DND-41 (cell line): ENCODE measurements around the gene TESK1.

Experiments
- ATAC-seq: fragments of 200-7000 bp; cut with Tn5 transposase; 3 replicates; pipeline ENCODE4 v1.9.1; 2021; ENCODE audit warnings: low read depth; ENCODE audit not compliant: insufficient read depth
- DNase-seq: peaks from one replicate; pipeline ENCODE4 v3.0.0-alpha.2; 2020
- H2AFZ ChIP-seq: 2 replicates; pipeline ENCODE4 v1.6.0; 2012; ENCODE audit warnings: low read depth, low read length
- H3K27ac ChIP-seq: 2 replicates; pipeline ENCODE4 v1.5.1; 2012; ENCODE audit warnings: low read length, inconsistent platforms
- H3K27me3 ChIP-seq: fragments of 200-600 bp; sonication (generic); 2 replicates; pipeline ENCODE4 v1.6.0; 2012; ENCODE audit warnings: low read length, mild to moderate bottlenecking, inconsistent platforms; ENCODE audit not compliant: insufficient read depth, poor library complexity
- H3K36me3 ChIP-seq: 2 replicates; pipeline ENCODE4 v1.5.1; 2012; ENCODE audit warnings: low read length, inconsistent platforms; ENCODE audit not compliant: insufficient read depth
- H3K4me1 ChIP-seq: 2 replicates; pipeline ENCODE4 v1.5.1; 2012; ENCODE audit warnings: mild to moderate bottlenecking, low read length; ENCODE audit not compliant: insufficient read depth
- H3K4me2 ChIP-seq: 2 replicates; pipeline ENCODE4 v1.6.0; 2012; ENCODE audit warnings: mild to moderate bottlenecking, moderate library complexity, low read length, inconsistent platforms; ENCODE audit not compliant: insufficient read depth
- H3K4me3 ChIP-seq, 2 experiments: fragments of 200-600 bp in 1 of 2; shearing (Covaris generic) in 1 of 2; 2 replicates each; pipeline ENCODE4 v1.5.1; 2012 to 2016; ENCODE audit warnings: inconsistent platforms in 2 of 2, low read length in 2 of 2, mild to moderate bottlenecking in 2 of 2, low read depth in 1 of 2, moderate library complexity in 1 of 2
- H3K79me2 ChIP-seq: 2 replicates; pipeline ENCODE4 v1.6.0; 2012; ENCODE audit warnings: low read length, inconsistent platforms; ENCODE audit not compliant: insufficient read depth
- H3K9ac ChIP-seq: 2 replicates; pipeline ENCODE4 v1.6.0; 2012; ENCODE audit warnings: low read depth, mild to moderate bottlenecking, inconsistent platforms, low read length, moderate library complexity
- H3K9me3 ChIP-seq: 2 replicates; pipeline ENCODE4 v1.5.1; 2012; ENCODE audit warnings: low read length, moderate library complexity, mild to moderate bottlenecking, inconsistent platforms; ENCODE audit not compliant: insufficient read depth, severe bottlenecking
- H4K20me1 ChIP-seq: 2 replicates; pipeline ENCODE4 v1.6.0; 2012; ENCODE audit warnings: low read length; ENCODE audit not compliant: insufficient read depth
- EZH2 ChIP-seq: IDR thresholded peaks from 3 replicates; pipeline ENCODE4 v1.6.1; 2012; ENCODE audit warnings: borderline replicate concordance, low read depth, mild to moderate bottlenecking, moderate library complexity, low read length, inconsistent platforms; ENCODE audit not compliant: severe bottlenecking
- TF ChIP-seq, protein P1 (sequence below): IDR thresholded peaks from 2 replicates; pipeline ENCODE4 v1.5.1; 2012; ENCODE audit warnings: borderline replicate concordance, low read length, moderate library complexity, mild to moderate bottlenecking; ENCODE audit not compliant: poor library complexity, severe bottlenecking; ENCODE audit errors: extremely low read depth

Gene TESK1

DNA sequence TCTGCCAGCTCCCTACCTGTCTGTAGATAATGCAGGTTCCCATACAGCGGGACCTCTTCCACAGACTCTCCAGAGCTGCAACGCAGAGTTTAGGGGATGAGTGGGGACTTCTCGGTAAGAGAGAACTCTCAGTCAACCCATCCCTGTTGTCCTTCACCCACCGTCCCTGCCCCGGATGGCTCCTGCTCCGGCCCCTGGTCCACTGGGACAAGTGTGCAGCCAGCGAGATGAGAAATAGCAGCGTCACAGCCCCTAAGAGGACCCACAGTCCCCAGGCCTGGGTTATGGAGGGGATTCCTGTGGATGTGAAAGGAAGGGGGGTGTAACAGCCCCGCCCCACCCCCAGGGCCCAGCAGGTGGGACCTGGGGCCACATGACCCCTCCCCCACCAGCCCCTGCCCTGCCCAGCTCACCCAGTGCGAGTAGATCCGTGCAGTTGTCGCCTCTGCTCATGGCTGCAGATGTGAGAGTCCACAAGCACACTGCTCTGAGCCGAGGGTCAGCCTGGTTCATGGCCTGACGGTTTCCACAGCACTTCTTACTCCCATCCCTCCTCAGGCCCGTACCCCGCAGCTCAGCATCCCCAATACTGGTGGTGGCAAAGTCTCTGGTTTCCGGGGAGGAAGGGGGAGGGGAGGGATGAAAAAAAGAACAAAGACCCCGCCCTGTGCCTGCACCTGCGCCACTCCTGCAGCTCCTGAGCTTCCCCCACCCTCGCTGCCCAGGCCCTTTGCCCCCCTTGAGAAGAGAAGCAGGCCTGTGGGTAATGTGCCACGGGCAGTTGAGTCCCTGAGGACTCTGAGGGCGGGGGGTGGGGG, 45.5 kb downstream of the TESK1 start, which contains the start of gene SIT1:
Gene SIT1 (minus strand): TSS at position 591 of the 818 bp plus-strand sequence. CDS start 78 bp downstream, at position 513.
- peak within 1 kb of the TSS; percentile 49 to 76 for H3K4me3 ChIP-seq
- peaks cover 60% of the 10 kb centered on the region for H3K4me1 ChIP-seq
- H3K9me3 ChIP-seq = no peaks in the 10 kb centered on the region
- DNase-seq (peak; percentile 78), ATAC-seq (peak; percentile 11; the same call in 2 of the 3 replicates)
- peak within 1 kb of the TSS; percentile 95 for H3K9ac ChIP-seq
- peak within 1 kb of the TSS; percentile 79 for H3K4me2 ChIP-seq
- H4K20me1 ChIP-seq = no peaks in the 10 kb centered on the region
- H3K79me2 ChIP-seq = peaks cover 32% of the 10 kb centered on the region
- no peaks in the 10 kb centered on the region for H3K27me3 ChIP-seq
- no peak for TF ChIP-seq EZH2
- TF ChIP-seq, protein P1, sequence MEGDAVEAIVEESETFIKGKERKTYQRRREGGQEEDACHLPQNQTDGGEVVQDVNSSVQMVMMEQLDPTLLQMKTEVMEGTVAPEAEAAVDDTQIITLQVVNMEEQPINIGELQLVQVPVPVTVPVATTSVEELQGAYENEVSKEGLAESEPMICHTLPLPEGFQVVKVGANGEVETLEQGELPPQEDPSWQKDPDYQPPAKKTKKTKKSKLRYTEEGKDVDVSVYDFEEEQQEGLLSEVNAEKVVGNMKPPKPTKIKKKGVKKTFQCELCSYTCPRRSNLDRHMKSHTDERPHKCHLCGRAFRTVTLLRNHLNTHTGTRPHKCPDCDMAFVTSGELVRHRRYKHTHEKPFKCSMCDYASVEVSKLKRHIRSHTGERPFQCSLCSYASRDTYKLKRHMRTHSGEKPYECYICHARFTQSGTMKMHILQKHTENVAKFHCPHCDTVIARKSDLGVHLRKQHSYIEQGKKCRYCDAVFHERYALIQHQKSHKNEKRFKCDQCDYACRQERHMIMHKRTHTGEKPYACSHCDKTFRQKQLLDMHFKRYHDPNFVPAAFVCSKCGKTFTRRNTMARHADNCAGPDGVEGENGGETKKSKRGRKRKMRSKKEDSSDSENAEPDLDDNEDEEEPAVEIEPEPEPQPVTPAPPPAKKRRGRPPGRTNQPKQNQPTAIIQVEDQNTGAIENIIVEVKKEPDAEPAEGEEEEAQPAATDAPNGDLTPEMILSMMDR = no peak
- H3K36me3 ChIP-seq = peaks cover 19% of the 10 kb centered on the region; the same call in 1 of the 2 replicates
- peak within 1 kb of the TSS; percentile 100 for H3K27ac ChIP-seq
- peak within 1 kb of the TSS; percentile 60 for H2AFZ ChIP-seq

DNA sequence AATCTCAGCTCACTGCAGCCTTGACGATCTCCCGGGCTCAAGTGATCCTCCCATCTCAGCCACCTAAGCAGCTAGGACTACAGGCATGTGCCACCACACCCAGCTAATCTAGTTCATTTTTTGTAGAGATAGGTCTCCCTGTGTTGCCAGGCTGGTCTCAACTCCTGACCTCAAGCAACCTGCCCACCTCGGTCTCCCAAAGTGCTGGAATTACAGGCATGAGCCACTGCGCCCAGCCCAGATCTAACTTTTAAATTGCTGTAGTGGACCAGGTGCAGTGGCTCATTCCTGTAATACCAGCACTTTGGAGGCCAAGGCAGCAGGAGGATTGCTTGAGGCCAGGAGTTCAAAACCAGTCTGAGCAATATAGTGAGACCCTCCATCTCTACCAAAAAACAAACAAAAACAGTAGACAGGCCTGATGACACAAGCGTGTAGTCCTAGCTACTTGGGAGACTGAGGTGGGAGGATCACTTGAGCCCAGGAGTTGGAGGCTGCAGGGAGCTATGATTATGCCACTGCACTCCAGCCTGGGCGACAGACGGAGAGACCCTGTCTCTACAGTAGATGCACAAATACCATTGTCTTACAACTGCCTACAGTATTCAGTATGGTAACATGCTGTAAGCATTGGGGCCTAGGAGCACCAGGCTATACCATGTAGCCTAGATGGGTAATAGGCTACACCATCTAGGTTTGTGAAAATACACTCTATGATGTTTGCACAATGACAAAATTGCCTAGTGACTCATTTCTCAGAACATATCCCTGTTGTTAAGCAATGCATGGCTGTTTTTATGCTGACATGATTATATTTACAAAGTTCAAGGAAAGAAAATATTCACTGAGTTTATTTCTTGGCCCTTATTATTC, 47.1 kb downstream of the TESK1 start:
- DNase-seq = no peak
- Histone ChIP-seq H3K4me2 (no peak overlapping the region), H3K4me3 (no peak overlapping the region)

DNA sequence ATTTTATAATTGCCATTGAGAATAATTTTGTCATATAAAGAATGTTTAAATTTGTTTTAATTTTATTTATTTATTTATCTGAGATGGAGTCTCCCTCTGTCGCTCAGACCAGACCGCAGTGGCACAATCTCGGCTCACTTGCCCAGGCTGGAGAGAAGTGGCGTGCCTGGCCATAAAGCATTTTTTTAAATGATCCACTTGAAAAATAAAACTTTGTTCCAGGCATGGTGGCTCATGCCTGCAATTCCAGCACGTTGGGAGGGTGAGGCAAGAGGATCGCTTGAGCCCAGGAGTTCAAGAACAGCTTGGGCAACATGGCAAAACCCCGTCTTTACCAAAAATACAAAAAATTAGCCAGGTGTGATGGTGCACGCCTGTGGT, 47.8 kb downstream of the TESK1 start:
- Histone ChIP-seq H4K20me1 (no peaks in the 10 kb centered on the region), H3K27ac (no peak overlapping the region), H2AFZ (no peak overlapping the region), H3K9ac (no peak overlapping the region), H3K4me1 (peaks cover 60% of the 10 kb centered on the region), H3K36me3 (peaks cover 19% of the 10 kb centered on the region; the same call in 1 of the 2 replicates), H3K79me2 (peaks cover 30% of the 10 kb centered on the region), H3K4me2 (no peak overlapping the region), H3K27me3 (no peaks in the 10 kb centered on the region), H3K9me3 (no peaks in the 10 kb centered on the region), H3K4me3 (no peak overlapping the region)
- no peak for DNase-seq
- ATAC-seq = no peak
- TF ChIP-seq, protein P1 = no peak
- no peak for TF ChIP-seq EZH2

More for the DNA sequence above, 47.1 kb downstream of the TESK1 start:
- Histone ChIP-seq H4K20me1 (no peaks in the 10 kb centered on the region), H3K79me2 (peaks cover 30% of the 10 kb centered on the region), H3K9me3 (no peaks in the 10 kb centered on the region), H3K4me1 (peaks cover 60% of the 10 kb centered on the region), H3K9ac (0 out of 2 replicates have a peak overlapping the region, but pooled peaks have one; percentile 95), H3K36me3 (peaks cover 19% of the 10 kb centered on the region; the same call in 1 of the 2 replicates), H2AFZ (no peak overlapping the region), H3K27ac (no peak overlapping the region), H3K27me3 (no peaks in the 10 kb centered on the region)
- TF ChIP-seq, protein P1 = no peak
- no peak for TF ChIP-seq EZH2
- ATAC-seq = no peak
